ENCODE measurements around the gene SMAD3. TPM values are rescaled to one million over a fixed set of nuclear protein-coding genes. Genes with fewer than 3 reads are reported as not detected.
A peak's percentile ranks its signal among the peaks of the same experiment; 100 is the strongest.

The SMAD3 gene
- polyA plus RNA-seq, 1 experiment, result 59.4 TPM

- TF ChIP-seq, protein P1, sequence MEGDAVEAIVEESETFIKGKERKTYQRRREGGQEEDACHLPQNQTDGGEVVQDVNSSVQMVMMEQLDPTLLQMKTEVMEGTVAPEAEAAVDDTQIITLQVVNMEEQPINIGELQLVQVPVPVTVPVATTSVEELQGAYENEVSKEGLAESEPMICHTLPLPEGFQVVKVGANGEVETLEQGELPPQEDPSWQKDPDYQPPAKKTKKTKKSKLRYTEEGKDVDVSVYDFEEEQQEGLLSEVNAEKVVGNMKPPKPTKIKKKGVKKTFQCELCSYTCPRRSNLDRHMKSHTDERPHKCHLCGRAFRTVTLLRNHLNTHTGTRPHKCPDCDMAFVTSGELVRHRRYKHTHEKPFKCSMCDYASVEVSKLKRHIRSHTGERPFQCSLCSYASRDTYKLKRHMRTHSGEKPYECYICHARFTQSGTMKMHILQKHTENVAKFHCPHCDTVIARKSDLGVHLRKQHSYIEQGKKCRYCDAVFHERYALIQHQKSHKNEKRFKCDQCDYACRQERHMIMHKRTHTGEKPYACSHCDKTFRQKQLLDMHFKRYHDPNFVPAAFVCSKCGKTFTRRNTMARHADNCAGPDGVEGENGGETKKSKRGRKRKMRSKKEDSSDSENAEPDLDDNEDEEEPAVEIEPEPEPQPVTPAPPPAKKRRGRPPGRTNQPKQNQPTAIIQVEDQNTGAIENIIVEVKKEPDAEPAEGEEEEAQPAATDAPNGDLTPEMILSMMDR (IDR thresholded peaks at IDR 0.05; ENCODE audit: insufficient read depth, low read depth, low read length), result no peak
- Histone ChIP-seq H3K36me3 (ENCODE audit: control insufficient read depth, insufficient read depth, low read length) (no peaks in the 10 kb centered on the region), H3K27me3 (ENCODE audit: control insufficient read depth, insufficient read depth, low read length) (no peaks in the 10 kb centered on the region), H3K4me3 (ENCODE audit: low read depth, low read length) (no peak overlapping the region)
- DNase-seq (ENCODE audit: low read depth), result no peak
- POLR2A ChIA-PET, result no interaction called here
- CTCF ChIA-PET, result no interaction called here
These were observed 25.1 kb upstream of the SMAD3 start for GRCh38 chr15:67040277-67040676.

- ChIA-PET POLR2A (interaction anchor here (0.6 to 1.1 kb wide), 4 partner anchors 23 to 459 kb away, joined by 3 to 4 read pairs (median 3); no protein-coding TSS in a partner anchor), CTCF (interaction anchor here (0.8 to 1.6 kb wide), 4 partner anchors 12 to 96 kb away, joined by 3 to 5 read pairs (median 4); no protein-coding TSS in a partner anchor)
- Histone ChIP-seq H3K27me3 (ENCODE audit: control insufficient read depth, insufficient read depth, low read length) (no peaks in the 10 kb centered on the region), H3K4me3 (ENCODE audit: low read depth, low read length) (no peak overlapping the region), H3K36me3 (ENCODE audit: control insufficient read depth, insufficient read depth, low read length) (no peaks in the 10 kb centered on the region)
- TF ChIP-seq, protein P1 (IDR thresholded peaks at IDR 0.05; ENCODE audit: insufficient read depth, low read depth, low read length), result no peak
- no peak for DNase-seq (ENCODE audit: low read depth)
These were observed 22.8 kb upstream of the SMAD3 start for GRCh38 chr15:67042551-67043142.

DNA sequence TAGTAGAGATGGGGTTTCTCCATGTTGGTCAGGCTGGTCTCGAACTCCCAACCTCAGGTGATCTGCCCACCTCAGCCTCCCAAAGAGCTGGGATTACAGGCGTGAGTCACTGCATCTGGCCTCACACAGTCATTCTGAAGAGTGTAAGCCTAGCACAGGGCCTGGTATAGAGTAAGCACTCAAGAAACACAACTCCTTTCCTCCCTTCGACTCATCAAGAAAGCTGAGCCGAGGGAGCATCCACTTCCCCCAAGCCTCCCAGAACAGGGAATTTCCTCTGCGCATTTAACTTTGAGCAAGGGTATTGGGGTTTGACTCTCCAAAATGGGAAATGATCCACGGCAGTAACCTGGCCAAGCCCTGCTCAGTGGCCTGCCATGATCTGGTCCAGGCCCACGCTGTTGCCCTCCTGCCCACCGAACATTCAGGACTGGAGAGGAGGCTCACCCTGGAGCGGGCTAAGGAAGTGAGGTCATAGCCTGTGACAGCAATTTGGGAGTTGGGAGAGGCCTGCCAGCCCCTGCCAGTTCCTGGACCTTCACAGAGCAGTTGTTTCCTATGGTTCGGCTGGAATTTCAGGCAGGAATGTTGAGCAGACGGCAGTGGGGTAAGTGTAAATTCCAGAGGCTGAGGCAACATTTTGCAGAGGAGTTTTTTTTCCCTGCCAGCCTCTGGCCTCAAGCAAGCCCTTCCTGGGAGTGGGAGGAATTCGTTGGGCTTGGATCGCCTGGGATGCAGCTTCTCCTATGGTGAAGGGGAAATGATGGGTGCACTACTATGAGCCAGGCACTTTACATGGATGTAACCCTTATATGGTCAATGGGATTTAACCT, 21.2 kb upstream of the SMAD3 start:
- ChIA-PET CTCF (no interaction called here), POLR2A (no interaction called here)
- DNase-seq (ENCODE audit: low read depth), result peak; percentile 56
- TF ChIP-seq, protein P1 (IDR thresholded peaks at IDR 0.05; ENCODE audit: insufficient read depth, low read depth, low read length), result no peak
- Histone ChIP-seq H3K27me3 (ENCODE audit: control insufficient read depth, insufficient read depth, low read length) (no peaks in the 10 kb centered on the region), H3K4me3 (ENCODE audit: low read depth, low read length) (no peak overlapping the region), H3K36me3 (ENCODE audit: control insufficient read depth, insufficient read depth, low read length) (no peaks in the 10 kb centered on the region)

DNA sequence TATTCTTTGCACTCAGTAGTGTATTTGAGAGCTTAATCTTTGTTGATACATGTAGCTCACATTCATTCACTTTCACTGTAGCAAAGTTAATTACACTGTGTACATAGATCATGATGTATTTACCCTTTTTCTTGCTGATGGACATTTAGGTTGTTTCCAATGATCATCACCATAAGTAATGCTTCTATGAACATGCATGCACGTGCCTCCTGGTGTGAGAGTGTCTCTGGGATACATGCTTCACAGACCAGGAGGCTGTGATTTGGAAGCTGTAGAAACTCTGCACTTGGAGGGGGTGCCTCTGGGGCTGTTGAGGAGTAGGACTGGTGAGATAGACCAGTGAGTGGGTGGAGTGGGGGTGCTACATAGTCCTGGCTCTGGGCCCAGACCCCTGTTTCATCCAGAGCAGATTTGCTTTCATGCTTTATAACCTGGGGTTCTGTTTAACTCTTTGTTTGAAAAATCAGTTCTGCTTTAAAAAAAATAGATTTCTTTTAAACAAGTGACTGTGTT, 18.2 kb upstream of the SMAD3 start:
- no peak for DNase-seq (ENCODE audit: low read depth)
- Histone ChIP-seq H3K27me3 (ENCODE audit: control insufficient read depth, insufficient read depth, low read length) (no peaks in the 10 kb centered on the region), H3K4me3 (ENCODE audit: low read depth, low read length) (no peak overlapping the region), H3K36me3 (ENCODE audit: control insufficient read depth, insufficient read depth, low read length) (no peaks in the 10 kb centered on the region)
- ChIA-PET CTCF (interaction anchor here (0.9 kb wide), 1 partner anchor 152 kb away, joined by 3 read pairs; no protein-coding TSS in a partner anchor), POLR2A (no interaction called here)
- TF ChIP-seq, protein P1 (IDR thresholded peaks at IDR 0.05; ENCODE audit: insufficient read depth, low read depth, low read length), result no peak

Measured in BJ (cell line).